HG03460 (cell line): ENCODE results near the gene UBA6.
"Not testable (repeated sequence)": the region's sequence is repeated elsewhere in the genome, so short reads cannot be mapped to it uniquely, and the experiment has no call there.

ENCODE experiments used
- ATAC-seq: cut with Tn5 transposase; IDR thresholded peaks from one replicate; pipeline ENCODE4 v1.9.1; 2021; ENCODE audit not compliant: unreplicated experiment

The UBA6 gene

DNA sequence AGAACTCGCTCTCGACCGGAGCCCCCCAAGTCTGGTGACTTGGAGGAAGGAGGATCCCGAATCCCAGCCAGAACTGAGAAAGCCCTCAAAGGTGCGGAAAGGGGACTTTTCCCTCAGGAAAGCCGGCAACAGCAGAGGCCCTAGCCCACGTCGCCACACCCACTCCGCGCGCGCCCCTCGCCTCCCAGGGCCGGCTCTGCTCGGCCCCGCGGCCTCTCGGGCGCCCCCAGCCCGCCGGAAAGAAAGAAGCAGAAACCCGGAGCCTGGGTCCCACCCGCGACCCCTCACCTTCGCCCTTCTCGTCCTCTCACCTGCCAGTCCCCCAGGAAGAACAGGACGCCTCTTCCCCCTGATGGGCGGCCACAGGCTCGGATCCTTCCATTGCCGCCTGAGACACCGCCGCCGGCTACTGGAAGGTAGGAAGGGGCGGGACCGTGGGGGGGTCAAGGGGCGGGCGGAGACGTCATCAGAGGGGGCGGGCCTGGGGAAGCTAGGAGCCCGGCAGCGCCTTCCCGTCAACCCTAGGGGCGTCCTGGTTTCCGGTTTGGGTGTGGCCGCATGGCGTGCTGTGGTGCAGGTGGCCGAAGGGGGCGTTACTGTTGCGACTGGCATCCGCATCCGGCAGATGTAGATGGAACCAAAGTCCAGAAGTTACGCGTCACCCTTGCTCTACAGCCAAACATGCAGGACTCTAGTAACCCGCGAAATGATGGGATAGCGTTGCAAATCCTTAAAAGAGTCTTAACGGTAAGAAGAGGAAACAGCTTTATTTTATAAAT, at the start of gene UBA6:
Gene UBA6, minus strand, starts transcription at position 418 of the 779 bp plus-strand sequence. Its CDS starts 36 bp downstream, at position 382.
- peak; percentile 98 for ATAC-seq

DNA sequence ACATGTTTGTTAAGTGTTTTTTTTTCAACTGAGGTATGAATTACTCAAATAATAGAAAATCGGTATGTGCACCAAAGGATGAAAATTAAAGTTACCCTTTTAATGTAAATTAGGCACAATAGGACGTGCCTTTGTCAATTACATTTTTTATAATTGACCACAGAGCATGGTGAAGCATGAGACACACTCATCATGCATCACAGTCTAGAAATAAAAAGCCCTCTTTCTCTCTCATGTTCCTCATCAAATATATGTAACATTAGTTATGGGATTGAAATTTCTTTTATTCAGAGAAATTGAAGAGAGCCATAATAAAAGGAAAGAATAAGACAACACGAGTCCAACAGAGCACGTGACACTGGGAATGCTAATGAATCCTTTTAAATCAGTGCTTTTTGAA, 49.7 kb upstream of the UBA6 start:
- no peak for ATAC-seq

DNA sequence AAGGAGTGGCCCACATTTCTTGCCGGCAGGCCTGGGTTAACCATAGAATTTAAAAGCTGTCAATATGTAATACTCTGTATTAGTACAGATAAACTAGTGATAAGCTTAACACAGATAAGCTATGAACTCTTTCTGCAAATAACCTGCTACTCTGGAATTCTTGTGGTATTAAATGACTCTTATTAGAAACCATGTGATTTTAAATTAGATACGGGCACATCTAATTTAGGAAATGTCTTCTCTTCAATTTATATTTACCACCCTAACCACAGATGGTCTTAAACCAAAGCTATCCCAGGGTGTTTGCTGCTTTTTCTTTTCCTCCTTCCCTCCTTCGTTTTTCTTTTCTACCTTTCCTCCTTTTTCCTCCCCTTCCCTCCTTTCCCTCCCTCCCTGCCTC, 48.3 kb upstream of the UBA6 start:
- ATAC-seq, result no peak

- no peak for ATAC-seq
Measured at GRCh38 chr4:67746797-67747495, 46.0 kb upstream of the UBA6 start.

- ATAC-seq, result no peak
Measured at GRCh38 chr4:67744561-67745283, 43.8 kb upstream of the UBA6 start.

DNA sequence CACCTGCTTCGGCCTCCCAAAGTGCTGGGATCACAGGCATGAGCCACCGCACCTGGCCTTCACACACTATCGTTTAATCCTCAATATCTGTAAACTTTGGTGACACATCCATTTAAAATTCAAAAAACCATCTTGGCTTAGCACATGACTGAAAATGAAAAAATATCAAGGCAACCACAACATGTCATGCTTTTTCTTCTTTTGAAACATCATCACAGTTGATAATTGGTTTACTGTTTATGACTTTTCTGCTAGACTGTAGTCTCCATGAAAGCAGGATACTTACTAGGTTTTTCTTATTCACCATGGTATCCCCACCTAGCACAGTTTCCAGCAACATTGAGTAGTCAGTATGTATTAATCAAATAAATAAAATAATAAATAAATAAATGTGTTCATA, 42.2 kb upstream of the UBA6 start:
- ATAC-seq, result no peak

DNA sequence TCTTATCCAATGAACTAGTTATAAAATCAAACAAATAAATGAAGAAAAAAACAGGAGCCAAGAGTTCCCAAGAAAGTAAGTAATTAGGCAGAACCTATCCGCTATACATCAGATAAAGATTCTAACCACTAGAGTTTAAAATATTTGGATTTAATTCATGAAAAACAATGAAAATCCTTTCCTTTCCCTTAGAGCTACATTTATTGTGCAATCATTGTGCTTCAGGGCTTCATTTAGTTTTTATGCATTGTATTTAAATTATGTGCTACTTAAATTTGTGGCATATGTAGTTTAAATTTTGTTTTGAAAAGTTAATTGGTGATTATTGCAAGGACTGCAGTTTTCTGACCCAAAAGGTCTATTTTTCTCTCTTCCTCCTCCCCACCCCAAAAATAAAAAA, 35.3 kb upstream of the UBA6 start:
- ATAC-seq, result no peak

GRCh38 chr4:67735325-67735724, 34.4 kb upstream of the UBA6 start:
- ATAC-seq, result no peak

GRCh38 chr4:67730511-67730910, 29.6 kb upstream of the UBA6 start:
- ATAC-seq, result not testable (repeated sequence)

- no peak for ATAC-seq
Measured at GRCh38 chr4:67727124-67727850, 26.3 kb upstream of the UBA6 start.

- ATAC-seq, result no peak
Measured at GRCh38 chr4:67725981-67726380, 25.0 kb upstream of the UBA6 start.

DNA sequence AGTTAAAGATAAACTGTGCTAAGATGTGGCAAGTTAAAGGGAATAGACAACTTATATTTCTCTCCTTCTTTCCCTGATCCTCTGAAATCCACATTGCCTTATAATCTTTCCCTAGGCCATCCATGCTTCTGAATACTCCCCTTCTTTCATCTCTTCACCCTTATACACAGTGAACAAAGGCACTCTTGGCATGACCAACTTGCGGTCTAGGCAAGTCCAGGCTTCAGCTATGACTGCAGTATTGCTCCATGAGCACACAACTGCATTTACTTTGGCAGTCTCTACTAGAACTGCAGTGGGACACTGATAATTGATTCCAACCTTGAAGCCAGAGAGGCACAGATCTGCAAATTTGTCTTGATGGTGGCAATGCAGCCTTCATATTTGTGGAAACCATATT, 24.2 kb upstream of the UBA6 start:
- ATAC-seq, result no peak

DNA sequence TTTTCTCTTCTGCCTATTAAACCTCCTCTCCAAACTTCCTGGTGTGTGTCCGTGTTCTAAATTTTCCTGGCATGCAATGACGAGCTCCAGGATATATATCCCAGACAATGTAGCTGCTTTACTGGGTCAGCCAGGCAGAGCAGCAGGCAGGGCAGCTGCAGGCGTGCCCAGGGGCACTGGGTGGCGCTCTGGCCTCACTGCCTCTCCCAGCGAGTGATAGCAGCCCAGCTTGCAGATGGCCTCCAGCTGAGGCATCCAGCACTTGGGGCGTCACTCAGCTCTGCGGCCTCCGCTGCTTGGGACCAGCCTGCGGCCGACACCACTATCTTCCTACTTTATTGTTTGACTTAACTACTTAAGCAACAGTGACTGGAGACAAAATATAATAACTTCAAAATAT, 23.0 kb upstream of the UBA6 start:
- ATAC-seq, result no peak

DNA sequence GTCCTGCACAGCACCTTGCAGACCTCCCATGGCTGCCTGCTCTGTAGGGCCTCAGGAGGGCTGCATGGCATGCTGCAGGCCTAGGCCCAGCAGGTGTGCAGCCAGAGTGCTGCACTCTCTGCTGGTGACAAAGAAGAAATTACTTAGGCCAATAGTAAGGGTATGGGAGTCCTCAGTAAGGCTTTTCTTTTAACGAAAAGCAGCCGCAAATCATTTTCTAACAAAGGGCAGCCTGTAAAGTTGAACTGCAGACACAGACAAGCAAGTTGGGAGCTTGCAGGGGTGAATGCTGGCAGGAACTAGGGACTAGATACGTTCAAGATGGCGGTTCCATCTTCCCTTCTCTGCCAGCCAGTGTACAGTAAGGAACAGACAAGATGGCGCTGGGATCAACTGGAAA, 22.4 kb upstream of the UBA6 start:
- no peak for ATAC-seq

DNA sequence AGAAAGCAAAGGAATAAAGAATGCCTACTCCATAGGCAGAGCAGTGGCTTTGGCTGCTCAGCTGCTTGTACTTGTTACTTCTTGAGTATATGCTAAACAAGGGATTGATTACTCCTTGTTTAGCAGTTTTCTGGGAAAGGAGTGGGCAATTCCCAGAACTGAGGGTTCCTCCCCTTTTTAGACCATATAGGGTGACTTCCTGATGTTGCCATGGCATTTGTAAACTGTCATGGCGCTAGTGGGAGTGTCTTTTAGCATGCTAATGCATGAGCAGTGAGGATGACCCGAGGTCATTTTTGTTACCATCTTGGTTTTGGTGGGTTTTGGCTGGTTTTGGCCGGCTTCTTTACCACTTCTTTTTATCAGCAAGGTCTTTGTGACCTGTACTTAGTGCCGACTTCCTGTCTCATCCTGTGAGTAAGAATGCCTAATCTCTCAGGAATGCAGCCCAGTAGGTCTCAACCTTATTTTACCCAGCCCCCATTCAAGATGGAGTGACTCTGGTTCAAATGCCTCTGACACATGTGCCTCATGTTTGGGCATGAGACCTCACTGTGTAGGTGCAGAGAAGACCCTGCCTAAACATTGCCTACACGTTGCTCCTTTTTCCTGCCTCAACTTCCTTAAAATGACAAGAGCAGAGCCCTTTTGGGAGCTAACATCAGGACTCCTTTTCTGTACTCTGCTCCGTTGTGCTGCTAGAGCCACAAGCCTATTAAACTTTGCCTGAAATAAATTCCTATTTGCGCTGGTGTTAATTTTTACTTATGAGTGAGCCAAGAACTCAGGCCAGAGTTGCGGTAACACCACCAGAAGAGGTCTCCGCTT, 21.0 kb upstream of the UBA6 start:
- no peak for ATAC-seq

DNA sequence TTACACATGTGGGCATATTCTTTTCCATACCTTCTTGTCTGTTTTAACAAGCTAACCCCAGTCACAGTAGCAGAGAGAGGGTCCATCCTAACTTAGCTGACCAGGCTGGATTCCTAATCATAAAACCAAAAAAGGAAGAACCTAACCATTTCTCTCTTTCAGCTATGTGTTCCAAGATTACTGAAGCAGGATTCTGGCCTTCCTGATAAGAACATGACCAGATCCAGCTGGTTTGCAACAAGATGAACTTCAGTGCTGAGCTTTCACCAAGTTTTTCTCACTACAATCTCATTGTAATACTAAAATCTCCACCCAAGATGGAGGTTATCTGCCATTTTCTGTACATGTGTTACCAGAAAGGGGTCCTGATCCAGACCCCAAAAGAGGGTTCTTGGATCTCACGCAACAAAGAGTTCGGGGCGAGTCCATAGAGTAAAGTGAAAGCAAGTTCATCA, 20.4 kb upstream of the UBA6 start:
- ATAC-seq, result no peak

- ATAC-seq, result no peak
Measured at GRCh38 chr4:67719953-67720617, 19.1 kb upstream of the UBA6 start.

- no peak for ATAC-seq
Measured at GRCh38 chr4:67718848-67719247, 17.9 kb upstream of the UBA6 start.

- no peak for ATAC-seq
Measured at GRCh38 chr4:67717586-67717985, 16.6 kb upstream of the UBA6 start.

- ATAC-seq, result no peak
Measured at GRCh38 chr4:67714955-67715354, 14.0 kb upstream of the UBA6 start.
